Measurements from ENCODE around the gene HSDL2. TPM values are rescaled to one million over a fixed set of nuclear protein-coding genes. Genes with fewer than 3 reads are reported as not detected.
"Not testable (repeated sequence)": the region's sequence is repeated elsewhere in the genome, so short reads cannot be mapped to it uniquely, and the experiment has no call there.

The HSDL2 gene
- polyA plus RNA-seq, 1 experiment, result 47.0 TPM

DNA sequence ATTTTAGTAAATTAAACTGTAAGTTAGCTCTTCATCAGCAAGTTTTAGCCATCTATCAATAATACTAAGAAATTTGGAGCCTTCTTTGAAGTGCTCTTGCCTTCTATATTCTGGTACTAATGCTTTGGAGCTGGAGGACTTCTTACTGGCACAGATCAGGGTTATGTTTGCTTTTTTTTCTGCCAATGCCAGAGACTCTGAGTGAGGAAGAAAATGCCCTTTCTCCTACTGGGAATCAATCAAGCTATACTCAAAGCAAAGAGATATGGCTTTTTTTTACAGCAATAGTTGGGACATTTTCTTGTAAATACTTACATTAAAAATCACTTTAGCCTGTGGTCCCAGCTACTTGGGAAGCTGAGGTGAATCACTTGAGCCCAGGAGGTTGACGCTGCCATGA lies 4.3 kb downstream of the HSDL2 start:
- Histone ChIP-seq H3K4me3 (ENCODE audit: low read depth, low read length) (no peak overlapping the region), H3K27ac (ENCODE audit: low read depth, low read length) (no peak overlapping the region), H3K9me3 (ENCODE audit: control insufficient read depth, insufficient read depth, low read length) (no peaks in the 10 kb centered on the region), H3K27me3 (ENCODE audit: control insufficient read depth, insufficient read depth, low read length) (no peaks in the 10 kb centered on the region)
- CTCF ChIA-PET, result interaction anchor here (1.3 kb wide), 1 partner anchor 436 kb away, joined by 3 read pairs; no protein-coding TSS in a partner anchor
- POLR2A ChIA-PET, result no interaction called here
- TF ChIP-seq, protein P1, sequence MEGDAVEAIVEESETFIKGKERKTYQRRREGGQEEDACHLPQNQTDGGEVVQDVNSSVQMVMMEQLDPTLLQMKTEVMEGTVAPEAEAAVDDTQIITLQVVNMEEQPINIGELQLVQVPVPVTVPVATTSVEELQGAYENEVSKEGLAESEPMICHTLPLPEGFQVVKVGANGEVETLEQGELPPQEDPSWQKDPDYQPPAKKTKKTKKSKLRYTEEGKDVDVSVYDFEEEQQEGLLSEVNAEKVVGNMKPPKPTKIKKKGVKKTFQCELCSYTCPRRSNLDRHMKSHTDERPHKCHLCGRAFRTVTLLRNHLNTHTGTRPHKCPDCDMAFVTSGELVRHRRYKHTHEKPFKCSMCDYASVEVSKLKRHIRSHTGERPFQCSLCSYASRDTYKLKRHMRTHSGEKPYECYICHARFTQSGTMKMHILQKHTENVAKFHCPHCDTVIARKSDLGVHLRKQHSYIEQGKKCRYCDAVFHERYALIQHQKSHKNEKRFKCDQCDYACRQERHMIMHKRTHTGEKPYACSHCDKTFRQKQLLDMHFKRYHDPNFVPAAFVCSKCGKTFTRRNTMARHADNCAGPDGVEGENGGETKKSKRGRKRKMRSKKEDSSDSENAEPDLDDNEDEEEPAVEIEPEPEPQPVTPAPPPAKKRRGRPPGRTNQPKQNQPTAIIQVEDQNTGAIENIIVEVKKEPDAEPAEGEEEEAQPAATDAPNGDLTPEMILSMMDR (IDR thresholded peaks at IDR 0.05; ENCODE audit: low read depth, low read length), result no peak
- no peak for DNase-seq (ENCODE audit: low read depth, low spot score)

- TF ChIP-seq, protein P1 (IDR thresholded peaks at IDR 0.05; ENCODE audit: low read depth, low read length), result no peak
- no peak overlapping the region for H3K27ac ChIP-seq (ENCODE audit: low read depth, low read length)
- POLR2A ChIA-PET, result no interaction called here
- no peak overlapping the region for H3K4me3 ChIP-seq (ENCODE audit: low read depth, low read length)
- no peaks in the 10 kb centered on the region for H3K9me3 ChIP-seq (ENCODE audit: control insufficient read depth, insufficient read depth, low read length)
- no peak for DNase-seq (ENCODE audit: low read depth, low spot score)
- H3K27me3 ChIP-seq (ENCODE audit: control insufficient read depth, insufficient read depth, low read length), result no peaks in the 10 kb centered on the region
- CTCF ChIA-PET, result interaction anchor here (0.6 to 1.3 kb wide), 2 partner anchors 299 to 436 kb away, joined by 3 read pairs; no protein-coding TSS in a partner anchor
Measured at GRCh38 chr9:112384690-112385089, 4.8 kb downstream of the HSDL2 start.

DNA sequence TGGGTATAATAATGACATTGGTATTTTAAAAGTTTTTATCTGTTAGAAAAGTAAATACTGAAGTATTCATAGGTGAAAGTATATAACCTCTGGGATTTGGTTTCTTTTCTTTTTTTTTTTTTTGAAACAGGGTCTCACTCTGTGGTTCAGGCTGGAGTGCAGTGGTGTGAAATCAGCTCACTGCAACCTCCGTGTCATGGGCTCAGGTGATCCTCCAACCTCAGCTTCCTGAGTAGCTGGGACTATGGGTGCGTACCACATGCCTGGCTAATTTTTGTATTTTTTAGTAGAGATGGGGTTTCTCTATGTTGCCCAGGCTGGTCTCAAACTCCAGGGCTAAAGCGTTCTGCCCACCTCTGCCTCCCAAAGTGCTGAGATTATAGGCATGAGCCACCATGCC lies 7.2 kb downstream of the HSDL2 start:
- TF ChIP-seq, protein P1 (IDR thresholded peaks at IDR 0.05; ENCODE audit: low read depth, low read length), result no peak
- no peak overlapping the region for H3K27ac ChIP-seq (ENCODE audit: low read depth, low read length)
- no peak overlapping the region for H3K4me3 ChIP-seq (ENCODE audit: low read depth, low read length)
- CTCF ChIA-PET, result interaction anchor here (1.4 kb wide), 1 partner anchor 26 kb away, joined by 3 read pairs; no protein-coding TSS in a partner anchor
- no peaks in the 10 kb centered on the region for H3K9me3 ChIP-seq (ENCODE audit: control insufficient read depth, insufficient read depth, low read length)
- POLR2A ChIA-PET, result no interaction called here
- DNase-seq (ENCODE audit: low read depth, low spot score), result no peak
- no peaks in the 10 kb centered on the region for H3K27me3 ChIP-seq (ENCODE audit: control insufficient read depth, insufficient read depth, low read length)

GRCh38 chr9:112389897-112390296 lies 10.0 kb downstream of the HSDL2 start:
- H3K4me3 ChIP-seq (ENCODE audit: low read depth, low read length); POLR2A ChIA-PET; DNase-seq (ENCODE audit: low read depth, low spot score); H3K9me3 ChIP-seq (ENCODE audit: control insufficient read depth, insufficient read depth, low read length); H3K27ac ChIP-seq (ENCODE audit: low read depth, low read length); H3K27me3 ChIP-seq (ENCODE audit: control insufficient read depth, insufficient read depth, low read length): not testable (repeated sequence)
- CTCF ChIA-PET, result interaction anchor here (1.4 kb wide), 1 partner anchor 293 kb away, joined by 3 read pairs; no protein-coding TSS in a partner anchor

DNA sequence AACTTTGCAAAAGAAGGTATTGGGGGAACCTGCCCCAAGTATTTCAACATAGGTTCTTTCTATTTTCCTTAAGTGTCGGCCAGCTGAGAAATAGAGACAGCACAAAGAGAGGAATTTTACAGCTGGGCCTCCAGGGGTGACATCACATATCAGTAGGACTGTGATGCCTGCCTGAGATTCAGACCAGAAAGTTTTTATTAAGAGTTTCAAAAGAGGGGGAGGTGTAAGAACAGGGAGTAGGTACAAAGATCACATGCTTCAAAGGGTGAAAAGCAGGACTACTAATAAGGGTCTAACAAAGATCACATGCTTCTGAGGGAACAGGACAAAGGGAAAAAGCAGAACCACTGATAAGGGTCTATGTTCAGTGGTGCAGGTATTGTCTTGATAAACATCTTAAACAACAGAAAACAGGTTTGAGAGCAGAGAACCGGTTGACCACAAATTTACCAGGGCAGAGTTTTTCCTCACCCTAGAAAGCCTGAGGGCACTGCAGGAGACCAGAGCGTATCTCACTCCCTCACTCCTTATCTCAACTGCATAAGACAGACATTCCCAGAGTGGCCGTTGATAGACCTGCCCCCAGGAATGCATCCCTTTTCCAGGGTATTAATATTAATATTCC lies 12.1 kb downstream of the HSDL2 start:
- H3K27ac ChIP-seq (ENCODE audit: low read depth, low read length); DNase-seq (ENCODE audit: low read depth, low spot score); POLR2A ChIA-PET; H3K27me3 ChIP-seq (ENCODE audit: control insufficient read depth, insufficient read depth, low read length); H3K4me3 ChIP-seq (ENCODE audit: low read depth, low read length); CTCF ChIA-PET; H3K9me3 ChIP-seq (ENCODE audit: control insufficient read depth, insufficient read depth, low read length): not testable (repeated sequence)

- H3K9me3 ChIP-seq (ENCODE audit: control insufficient read depth, insufficient read depth, low read length); H3K27me3 ChIP-seq (ENCODE audit: control insufficient read depth, insufficient read depth, low read length); CTCF ChIA-PET; DNase-seq (ENCODE audit: low read depth, low spot score); H3K4me3 ChIP-seq (ENCODE audit: low read depth, low read length); POLR2A ChIA-PET; H3K27ac ChIP-seq (ENCODE audit: low read depth, low read length): not testable (repeated sequence)
Measured at GRCh38 chr9:112393146-112393545, 13.2 kb downstream of the HSDL2 start.

Data from AG04450 (cell line).